Measurements from ENCODE around the gene DDX19B. TPM values are rescaled to one million over a fixed set of nuclear protein-coding genes. Genes with fewer than 3 reads are reported as not detected.

The DDX19B gene
- polyA plus RNA-seq, 10 donors: 17.6 to 23.8 (median 22.0) TPM

Other genes with a start within 250 kb of the DDX19B start
- 10 to 100 TPM; 11.9 to 30.1 (median 21.8) TPM for gene PDPR, start 184.9 kb upstream of the DDX19B start, polyA plus RNA-seq (ENCODE audit: insufficient read length in 10 of 10)
- gene CLEC18C, start 125.4 kb upstream of the DDX19B start, polyA plus RNA-seq (ENCODE audit: insufficient read length in 10 of 10): under 1 TPM in 8 of 10 donors, not detected in 2; 0.13 to 0.85 (median 0.37) TPM
- gene EXOSC6, start 47.2 kb upstream of the DDX19B start, polyA plus RNA-seq (ENCODE audit: insufficient read length in 10 of 10): 10 to 100 TPM; 10.7 to 15.7 (median 11.9) TPM
- 10 to 100 TPM; 53.2 to 65.5 (median 60.2) TPM for gene AARS1, start 9.7 kb upstream of the DDX19B start, polyA plus RNA-seq (ENCODE audit: insufficient read length in 10 of 10)
- 10 to 100 TPM; 27.4 to 42.0 (median 38.5) TPM for gene DDX19A, start 47.7 kb downstream of the DDX19B start, polyA plus RNA-seq (ENCODE audit: insufficient read length in 10 of 10)
- gene ST3GAL2, start 139.9 kb downstream of the DDX19B start, polyA plus RNA-seq (ENCODE audit: insufficient read length in 10 of 10): 10 to 100 TPM; 21.6 to 32.3 (median 27.1) TPM
- gene FCSK, start 155.4 kb downstream of the DDX19B start, polyA plus RNA-seq (ENCODE audit: insufficient read length in 10 of 10): 1 to 10 TPM; 4.4 to 10.0 (median 6.4) TPM
- gene COG4, start 224.4 kb downstream of the DDX19B start, polyA plus RNA-seq (ENCODE audit: insufficient read length in 10 of 10): 10 to 100 TPM; 32.3 to 46.9 (median 39.8) TPM
- 100 to 1,000 TPM; 174 to 266 (median 220) TPM for gene SF3B3, start 224.6 kb downstream of the DDX19B start, polyA plus RNA-seq (ENCODE audit: insufficient read length in 10 of 10)